K562 (cell line): ENCODE results near the gene SLC39A11. TPM values are rescaled to one million over a fixed set of nuclear protein-coding genes. Genes with fewer than 3 reads are reported as not detected.

Source experiments
- ATAC-seq: fragments of 200-7000 bp; cut with Tn5 transposase; 3 replicates; pipeline ENCODE4 v1.9.1; 2020; ENCODE audit warnings: moderate library complexity
- BruUV-seq: library from RNA; stranded (reverse); fragments of 400-500 nt; replicated peaks from 2 replicates; lab custom pipeline; 2021; lab: Mats Ljungman, UMichigan
- CTCF ChIA-PET: fragments of 300-600 bp; formaldehyde crosslinking; extraction: SDS; loops from one replicate; lab custom pipeline; 2021; ENCODE audit warnings: low intra/inter-chr PET ratio; lab: Yijun Ruan, JAX
- POLR2A ChIA-PET: fragments of 300-600, 350-650 bp; sonication (Branson Sonifier 250); formaldehyde crosslinking; extraction: SDS; loops from one replicate; lab custom pipeline; 2021; ENCODE audit warnings: antibody characterized with exemption, inconsistent platforms; lab: Yijun Ruan, JAX
- DNase-seq, 4 experiments: peaks; one replicate each; pipeline versions ENCODE4 v3.0.0 to v3.0.0-alpha.2; 2011 to 2018; ENCODE audit warnings: low spot score in 3 of 4, mixed read lengths in 3 of 4; ENCODE audit errors: extremely low read depth in 1 of 4
- FAIRE-seq: peaks from 2 replicates; lab custom pipeline; 2011; peaks lifted over from hg19 to GRCh38; lab: Jason Lieb, UNC
- H2AFZ ChIP-seq: 2 replicates; pipeline ENCODE4 v1.6.0; 2011; ENCODE audit warnings: low read depth, low read length, control low read depth, inconsistent platforms
- H3K27ac ChIP-seq: fragments of 200-600 bp; 3 replicates; pipeline ENCODE4 v1.8.0; 2011; ENCODE audit warnings: low read depth, mild to moderate bottlenecking, control low read depth, inconsistent platforms, low read length, moderate library complexity, mixed read lengths; ENCODE audit errors: extremely low read depth
- H3K27me3 ChIP-seq, 2 experiments: fragments of 300-600 bp in 1 of 2; 2 replicates in 1 of 2; 3 replicates in 1 of 2; pipeline versions ENCODE4 v1.6.0 to v1.8.0; 2011; ENCODE audit warnings: inconsistent platforms in 2 of 2, low read length in 2 of 2, mild to moderate bottlenecking in 1 of 2, mixed read lengths in 1 of 2, moderate library complexity in 1 of 2; ENCODE audit not compliant: control insufficient read depth in 2 of 2, insufficient read depth in 2 of 2
- H3K36me3 ChIP-seq: fragments of 300-600 bp; 3 replicates; pipeline ENCODE4 v1.8.0; 2011; ENCODE audit warnings: mild to moderate bottlenecking, low read length, inconsistent platforms; ENCODE audit not compliant: control insufficient read depth, insufficient read depth
- H3K4me1 ChIP-seq, 2 experiments: fragments of 200-600 bp in 1 of 2; replicated peaks in 1 of 2; 2 replicates in 1 of 2; 3 replicates in 1 of 2; pipeline versions ENCODE4 v1.5.1 to v1.8.0; 2011; ENCODE audit warnings: inconsistent platforms in 2 of 2, low read length in 2 of 2, mild to moderate bottlenecking in 1 of 2, mixed read lengths in 1 of 2, moderate library complexity in 1 of 2; ENCODE audit not compliant: control insufficient read depth in 2 of 2, insufficient read depth in 2 of 2
- H3K4me2 ChIP-seq: 2 replicates; pipeline ENCODE4 v1.6.1; 2011; ENCODE audit warnings: low read length, control low read depth, inconsistent platforms, mixed read lengths; ENCODE audit not compliant: insufficient read depth
- H3K4me3 ChIP-seq: fragments of 200-600 bp; sonication (generic), shearing (Covaris generic); 2 replicates; pipeline ENCODE4 v1.5.1; 2016; ENCODE audit warnings: control low read depth, inconsistent platforms
- H3K79me2 ChIP-seq: fragments of 200-600 bp; 3 replicates; pipeline ENCODE4 v1.8.0; 2011; ENCODE audit warnings: low read length, inconsistent platforms; ENCODE audit not compliant: control insufficient read depth, insufficient read depth
- H3K9ac ChIP-seq, 2 experiments: 2 replicates each; pipeline versions ENCODE4 v1.6.0 to v1.6.1; 2011; ENCODE audit warnings: low read depth in 2 of 2, low read length in 2 of 2, control low read depth in 1 of 2, inconsistent platforms in 1 of 2, mild to moderate bottlenecking in 1 of 2, mixed read lengths in 1 of 2; ENCODE audit not compliant: insufficient read depth in 1 of 2
- H3K9me1 ChIP-seq: one replicate; pipeline ENCODE4 v1.6.0; 2011; ENCODE audit warnings: inconsistent platforms, mild to moderate bottlenecking, low read length, moderate library complexity; ENCODE audit not compliant: control insufficient read depth, insufficient read depth
- H3K9me3 ChIP-seq: replicated peaks from 2 replicates; pipeline ENCODE4 v1.5.1; 2011; ENCODE audit warnings: low read depth, low read length, inconsistent platforms; ENCODE audit not compliant: control insufficient read depth, insufficient read depth
- H4K20me1 ChIP-seq: replicated peaks from 2 replicates; pipeline ENCODE4 v1.6.1; 2011; ENCODE audit warnings: low read length, inconsistent platforms, mixed read lengths; ENCODE audit not compliant: control insufficient read depth, insufficient read depth
- FOXM1 ChIP-seq, 2 experiments: fragments of 450-650 bp in 1 of 2; sonication (generic) in 1 of 2; formaldehyde crosslinking in 1 of 2; IDR thresholded peaks; 2 replicates each; pipeline versions ENCODE4 v1.6.1 to v1.9.0; 2017 to 2022; ENCODE audit warnings: low read depth in 2 of 2, mild to moderate bottlenecking in 2 of 2, missing genetic modification reagents in 1 of 2, moderate library complexity in 1 of 2
- HDAC6 ChIP-seq: IDR thresholded peaks from 2 replicates; pipeline ENCODE4 v1.6.1; 2012; ENCODE audit warnings: low read depth, mild to moderate bottlenecking, control low read depth, inconsistent platforms, low read length, moderate library complexity
- HLTF ChIP-seq: fragments of 450-650 bp; IDR thresholded peaks from 2 replicates; pipeline ENCODE4 v1.6.1; 2016
- MEIS2 ChIP-seq: fragments of 450-650 bp; IDR thresholded peaks from 2 replicates; pipeline ENCODE4 v1.6.1; 2014; ENCODE audit warnings: mild to moderate bottlenecking; ENCODE audit not compliant: partially characterized antibody
- PHTF2 ChIP-seq: fragments of 250-450 bp; sonication (Bioruptor Pico); IDR thresholded peaks from 2 replicates; pipeline ENCODE4 v1.5.0; 2021; ENCODE audit warnings: mild to moderate bottlenecking
- RBBP5 ChIP-seq: fragments of 200-600 bp; sonication (generic); IDR thresholded peaks from 2 replicates; pipeline ENCODE4 v1.6.1; 2012; ENCODE audit warnings: borderline replicate concordance, mild to moderate bottlenecking, low read length, control low read depth, inconsistent platforms; ENCODE audit not compliant: insufficient read depth, poor library complexity, severe bottlenecking
- RBFOX2 ChIP-seq: fragments of 200-400 bp; formaldehyde crosslinking; IDR thresholded peaks from 2 replicates; pipeline ENCODE4 v1.6.1; 2017; ENCODE audit warnings: low read depth, mild to moderate bottlenecking, low read length, moderate library complexity
- TGIF2 ChIP-seq: sonication (generic); formaldehyde crosslinking; IDR thresholded peaks from 2 replicates; pipeline ENCODE4 v1.8.1; 2022; ENCODE audit warnings: mild to moderate bottlenecking, missing genetic modification reagents, moderate library complexity
- ZNF175 ChIP-seq: fragments of 200-800 bp; sonication (Bioruptor generic); IDR thresholded peaks from 2 replicates; pipeline ENCODE4 v1.6.1; 2016; ENCODE audit warnings: low read depth, mild to moderate bottlenecking, missing genetic modification characterization, missing compliant biosample characterization
- ZNF277 ChIP-seq: fragments of 250-450 bp; sonication (Bioruptor Pico); IDR thresholded peaks from 2 replicates; pipeline ENCODE4 v1.8.0; 2022; ENCODE audit warnings: inconsistent platforms, mild to moderate bottlenecking, moderate library complexity, borderline replicate concordance
- WGBS: fragments of 100-300 bp; shearing (Covaris generic); methylation state at CpG from one replicate; pipeline ENCODE4 v1.1.6; 2016; ENCODE audit warnings: low coverage, mixed read lengths; ENCODE audit not compliant: insufficient coverage; ENCODE audit errors: missing lambda C conversion rate; 5-methylcytosine and 5-hydroxymethylcytosine counted together
- in situ Hi-C: fragments of 300-500 bp; cut with MboI; formaldehyde crosslinking; loops from 4 replicates; pipeline ENCODE4 v1.15.0; 2018; ENCODE audit warnings: inconsistent platforms, mixed read lengths
- intact Hi-C: fragments of 100-400 bp; cut with micrococcal nuclease; formaldehyde crosslinking; loops from 2 replicates; pipeline ENCODE4 v1.14.2; 2022
- polyA plus RNA-seq, 8 experiments: library from polyadenylated mRNA; depleted of rRNA in 4 of 8; stranded (reverse) in 5 of 8; unstranded in 3 of 8; fragments of >200 nt; fragmentation: Nextera tagmentation in 2 of 8; fragmentation: Illumina TruSeq in 1 of 8; extraction: Ambion mirVana in 2 of 8; extraction: Trizol in 1 of 8; gene quantifications; 2 replicates each; pipeline versions ENCODE4 v1.2.1 to v1.2.3, GENCODE V29; 2011 to 2014; ENCODE audit warnings: inconsistent platforms in 1 of 8, missing spikeins in 1 of 8
- total RNA-seq, 7 experiments: library from RNA; depleted of rRNA in 6 of 7; stranded (reverse); fragments of >200 nt in 6 of 7; fragmentation: Illumina TruSeq in 2 of 7; extraction: Trizol in 2 of 7; gene quantifications; 2 replicates each; pipeline versions ENCODE4 v1.2.1 to v1.2.3, GENCODE V29; 2011 to 2021; ENCODE audit warnings: low replicate concordance in 1 of 7

The SLC39A11 gene
- total and polyA plus RNA-seq, 9 of the 15 experiments (the other 6 are each of a cell fraction or from before 2014, with no cell fraction given) = 10.5 to 26.4 (median 13.4) TPM

GRCh38 chr17:72968798-72969197 is 123.7 kb downstream of the SLC39A11 start:
- no peak overlapping the region for H3K4me3 ChIP-seq
- TF ChIP-seq RBBP5 (no peak), HDAC6 (no peak), PHTF2 (CRISPR knock-in tag) (no peak), HLTF (no peak), MEIS2 (no peak), RBFOX2 (no peak), FOXM1 (IDR thresholded peaks at IDR 0.05; ENCODE audit: low read depth) (no peak), FOXM1 (CRISPR knock-in tag; IDR thresholded peaks at IDR 0.05; ENCODE audit: low read depth) (no peak), ZNF277 (CRISPR knock-in tag) (no peak), ZNF175 (no peak), TGIF2 (CRISPR knock-in tag) (no peak)
- H3K4me2 ChIP-seq = no peak overlapping the region
- H3K27ac ChIP-seq = no peak overlapping the region
- H3K9me3 ChIP-seq = no peaks in the 10 kb centered on the region
- no peaks in the 10 kb centered on the region; a peak in 1 of 5 replicates for H3K4me1 ChIP-seq
- BruUV-seq = no TSS peak
- H3K36me3 ChIP-seq = no peaks in the 10 kb centered on the region
- ATAC-seq = no peak
- no peak for FAIRE-seq
- in situ Hi-C loops (no loop called here), intact Hi-C loops (no loop called here)
- no peaks in the 10 kb centered on the region for H3K9me1 ChIP-seq
- H3K9ac ChIP-seq = no peak overlapping the region
- no peaks in the 10 kb centered on the region for H4K20me1 ChIP-seq
- no peaks in the 10 kb centered on the region for H3K27me3 ChIP-seq
- ChIA-PET CTCF (no interaction called here), POLR2A (no interaction called here)
- no peak for DNase-seq
- no peak overlapping the region for H2AFZ ChIP-seq
- H3K79me2 ChIP-seq = no peaks in the 10 kb centered on the region
- 61% methylated on average over 8 of the region's 9 CpGs for WGBS
